GM12891 (cell line): ENCODE results near the gene MINK1.

Experiments used
- POLR2A ChIP-seq: IDR thresholded peaks from 2 replicates; pipeline ENCODE4 v1.6.1; 2011; ENCODE audit warnings: low read depth, low read length, control low read depth
- POLR2AphosphoS5 ChIP-seq: IDR thresholded peaks from 2 replicates; pipeline ENCODE4 v1.6.1; 2011; ENCODE audit warnings: low read depth, low read length, control low read depth
- TAF1 ChIP-seq: IDR thresholded peaks from 2 replicates; pipeline ENCODE4 v1.6.1; 2011; ENCODE audit warnings: low read depth, low read length, control low read depth

DNA sequence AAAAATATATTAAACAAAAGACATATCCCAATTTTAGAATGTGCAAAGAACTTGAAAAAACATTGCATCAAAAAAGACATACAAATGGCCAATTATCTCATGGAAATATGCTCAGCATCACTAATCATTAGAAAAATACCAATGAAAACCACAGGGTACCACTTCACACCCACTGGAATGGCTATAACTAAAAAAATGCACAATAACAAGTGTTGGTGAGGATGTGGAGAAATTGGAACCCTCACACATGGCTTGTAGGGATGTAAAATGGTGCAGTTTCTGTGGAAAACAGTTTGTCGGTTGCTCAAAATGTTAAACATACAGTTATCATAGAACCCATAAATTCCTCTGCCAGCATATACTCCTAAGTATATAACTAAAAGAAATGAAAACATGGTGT lies 38.0 kb upstream of the MINK1 start:
- TF ChIP-seq POLR2A, result no peak
- TF ChIP-seq POLR2AphosphoS5, result no peak
- TF ChIP-seq TAF1, result no peak
